Right kidney (tissue), 1 donor: Measurements from ENCODE around the gene TXNL1.

Source experiments
- DNase-seq: peaks from one replicate; pipeline ENCODE4 v3.0.0-alpha.2; 2016

TXNL1 gene

GRCh38 chr18:56570978-56571377, 67.4 kb downstream of the TXNL1 start:
- DNase-seq: no peak

- DNase-seq: no peak
These were observed 69.0 kb downstream of the TXNL1 start for GRCh38 chr18:56569416-56569815.

- DNase-seq: no peak
These were observed 69.4 kb downstream of the TXNL1 start for GRCh38 chr18:56568986-56569385.

DNA sequence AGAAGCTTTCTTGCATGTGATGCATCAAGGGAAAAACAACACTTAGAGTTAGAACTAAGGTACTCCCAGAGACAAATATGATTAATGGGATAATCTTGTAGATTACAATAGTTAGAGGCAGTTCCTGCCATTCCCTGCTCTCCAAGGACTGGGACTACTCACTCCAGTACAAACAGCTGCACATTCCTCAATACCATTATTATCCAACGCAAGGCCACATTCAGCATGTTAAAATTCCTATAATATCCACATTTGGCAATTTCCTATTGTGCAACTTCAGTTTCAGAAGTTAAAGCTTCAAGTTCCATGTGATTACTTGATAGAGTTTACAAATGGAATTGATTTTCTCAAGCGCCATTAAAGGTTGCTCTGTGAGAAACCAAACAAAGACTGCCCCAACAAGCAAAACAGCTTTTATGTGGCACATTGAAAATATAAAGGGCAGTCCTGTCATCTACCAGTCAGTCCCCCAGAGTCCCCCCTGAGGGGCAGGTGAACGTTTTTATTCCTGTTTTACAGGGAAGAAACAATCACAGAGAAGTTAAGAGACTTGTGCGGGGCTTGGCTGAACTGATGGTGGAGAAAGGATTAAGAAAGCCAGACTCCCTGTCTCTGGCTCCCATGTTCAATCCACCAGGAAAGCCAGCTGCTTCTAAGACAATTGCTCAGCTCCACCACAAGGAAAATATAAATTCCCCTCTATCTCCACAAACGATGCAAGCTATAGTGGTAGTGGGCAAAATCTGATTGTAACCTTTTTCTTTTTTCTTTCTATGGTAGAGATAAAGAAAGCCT, 72.6 kb downstream of the TXNL1 start:
- no peak for DNase-seq

DNA sequence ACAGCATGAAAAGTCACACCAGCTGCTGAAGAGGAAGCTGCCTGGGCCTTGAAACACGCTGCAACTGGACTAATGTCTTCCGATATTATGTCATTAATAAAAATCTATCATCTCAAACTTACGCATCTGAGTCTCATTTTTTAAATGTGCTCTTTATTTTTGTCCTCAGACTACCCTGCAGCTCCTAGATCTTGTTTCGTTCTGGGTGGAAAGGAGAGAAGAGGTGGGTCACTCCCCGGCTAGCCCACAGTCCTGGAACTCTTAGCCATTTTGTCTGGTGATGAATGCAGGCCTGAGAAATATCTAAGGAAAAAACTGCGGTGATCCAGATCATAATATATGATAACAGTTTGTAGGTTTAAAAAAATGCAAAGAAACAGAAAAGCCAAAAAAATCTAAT, 73.3 kb downstream of the TXNL1 start:
- no peak for DNase-seq

DNA sequence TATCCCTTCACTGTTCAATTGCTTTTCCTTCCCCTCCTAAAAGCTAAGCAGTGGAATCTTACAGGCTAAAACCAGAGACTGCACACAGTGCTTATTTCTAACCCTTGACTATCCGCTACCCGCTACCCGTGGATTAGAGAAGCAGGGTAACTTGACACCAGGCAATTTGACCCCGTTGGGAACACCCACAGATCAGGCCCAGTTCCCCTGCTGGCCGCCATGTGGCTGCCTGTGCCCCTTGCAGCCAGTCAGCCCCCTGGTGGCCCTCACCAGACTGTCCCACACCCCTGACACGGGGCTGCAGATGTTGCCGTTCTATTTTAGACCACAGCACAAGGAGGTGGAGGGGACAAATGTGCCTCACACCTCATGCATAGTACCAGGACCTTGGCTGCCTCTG, 74.8 kb downstream of the TXNL1 start:
- no peak for DNase-seq

- no peak for DNase-seq
These were observed 75.9 kb downstream of the TXNL1 start for GRCh38 chr18:56562479-56562878.

- no peak for DNase-seq
These were observed 77.4 kb downstream of the TXNL1 start for GRCh38 chr18:56560992-56561391.

DNA sequence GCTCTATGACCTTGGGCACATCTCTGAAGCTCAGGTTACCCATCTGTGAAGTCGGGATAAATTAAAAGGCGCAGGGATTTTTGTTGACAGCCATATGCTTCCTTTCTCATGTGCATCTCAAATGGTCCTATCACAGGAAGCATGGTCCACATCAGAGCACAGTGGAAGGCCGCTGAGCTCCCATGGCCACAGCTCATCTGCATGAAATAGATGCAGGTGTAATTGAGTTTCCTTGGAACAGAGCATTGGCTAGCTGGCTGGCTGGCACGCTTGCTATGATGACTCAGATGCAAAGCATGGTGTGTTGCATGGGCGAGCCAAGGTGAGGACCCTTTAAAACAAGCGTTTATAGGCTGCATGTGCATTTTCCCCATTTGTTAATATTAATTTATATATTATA, 79.3 kb downstream of the TXNL1 start:
- DNase-seq: no peak

DNA sequence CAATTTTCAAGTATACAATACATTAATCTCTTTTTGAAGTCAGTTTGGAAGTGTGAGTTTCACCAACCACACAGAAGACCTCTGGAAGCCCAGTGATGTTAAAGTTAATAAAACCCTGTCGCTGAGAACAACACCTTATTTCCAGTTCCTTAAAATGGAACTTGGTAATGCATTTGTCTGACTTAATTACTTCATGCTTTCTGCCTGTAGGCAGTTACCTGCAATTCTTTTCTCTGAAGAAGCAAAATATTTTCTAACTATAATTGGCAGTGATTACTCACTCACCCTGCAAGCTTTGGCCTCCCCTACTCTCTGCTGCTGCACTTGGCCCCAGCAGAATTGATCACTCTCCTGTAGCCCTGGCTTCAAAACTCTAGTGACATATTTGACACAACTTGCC, 81.5 kb downstream of the TXNL1 start:
- DNase-seq: no peak

DNA sequence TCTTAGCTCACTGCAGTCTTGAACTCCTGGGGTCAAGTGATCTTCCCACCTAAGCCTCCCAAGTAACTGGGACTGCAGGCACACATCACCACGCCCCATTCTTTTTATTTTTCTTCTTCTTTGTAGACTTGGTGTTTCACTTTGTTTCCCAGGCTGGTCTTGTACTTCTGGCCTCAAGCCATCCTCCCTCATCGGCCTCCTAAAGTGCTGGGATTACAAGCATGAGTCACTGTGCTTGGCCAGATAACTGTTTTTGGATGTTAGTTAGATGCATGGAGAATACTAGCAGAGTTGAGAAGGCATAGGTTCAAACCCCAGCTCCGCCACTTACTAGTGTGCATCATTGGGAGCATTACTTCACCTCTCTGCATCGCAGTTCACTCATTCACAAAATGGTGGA, 88.3 kb downstream of the TXNL1 start:
- DNase-seq: no peak
